GM12864 (cell line): ENCODE data around the gene WDR89.

ENCODE experiments used
- DNase-seq: peaks from one replicate; pipeline ENCODE4 v3.0.0-alpha.2; 2011; ENCODE audit warnings: low read depth
- H3K4me3 ChIP-seq: 2 replicates; pipeline ENCODE4 v1.5.1; 2011; ENCODE audit warnings: mild to moderate bottlenecking, low read depth, low read length, control low read depth
- TF ChIP-seq, protein P1 (sequence below): IDR thresholded peaks from 2 replicates; pipeline ENCODE4 v1.5.1; 2011; ENCODE audit warnings: low read depth, mild to moderate bottlenecking, moderate library complexity, low read length, control low read depth, inconsistent platforms; ENCODE audit errors: missing control alignments

The WDR89 gene, protein sequence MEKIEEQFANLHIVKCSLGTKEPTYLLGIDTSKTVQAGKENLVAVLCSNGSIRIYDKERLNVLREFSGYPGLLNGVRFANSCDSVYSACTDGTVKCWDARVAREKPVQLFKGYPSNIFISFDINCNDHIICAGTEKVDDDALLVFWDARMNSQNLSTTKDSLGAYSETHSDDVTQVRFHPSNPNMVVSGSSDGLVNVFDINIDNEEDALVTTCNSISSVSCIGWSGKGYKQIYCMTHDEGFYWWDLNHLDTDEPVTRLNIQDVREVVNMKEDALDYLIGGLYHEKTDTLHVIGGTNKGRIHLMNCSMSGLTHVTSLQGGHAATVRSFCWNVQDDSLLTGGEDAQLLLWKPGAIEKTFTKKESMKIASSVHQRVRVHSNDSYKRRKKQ

DNA sequence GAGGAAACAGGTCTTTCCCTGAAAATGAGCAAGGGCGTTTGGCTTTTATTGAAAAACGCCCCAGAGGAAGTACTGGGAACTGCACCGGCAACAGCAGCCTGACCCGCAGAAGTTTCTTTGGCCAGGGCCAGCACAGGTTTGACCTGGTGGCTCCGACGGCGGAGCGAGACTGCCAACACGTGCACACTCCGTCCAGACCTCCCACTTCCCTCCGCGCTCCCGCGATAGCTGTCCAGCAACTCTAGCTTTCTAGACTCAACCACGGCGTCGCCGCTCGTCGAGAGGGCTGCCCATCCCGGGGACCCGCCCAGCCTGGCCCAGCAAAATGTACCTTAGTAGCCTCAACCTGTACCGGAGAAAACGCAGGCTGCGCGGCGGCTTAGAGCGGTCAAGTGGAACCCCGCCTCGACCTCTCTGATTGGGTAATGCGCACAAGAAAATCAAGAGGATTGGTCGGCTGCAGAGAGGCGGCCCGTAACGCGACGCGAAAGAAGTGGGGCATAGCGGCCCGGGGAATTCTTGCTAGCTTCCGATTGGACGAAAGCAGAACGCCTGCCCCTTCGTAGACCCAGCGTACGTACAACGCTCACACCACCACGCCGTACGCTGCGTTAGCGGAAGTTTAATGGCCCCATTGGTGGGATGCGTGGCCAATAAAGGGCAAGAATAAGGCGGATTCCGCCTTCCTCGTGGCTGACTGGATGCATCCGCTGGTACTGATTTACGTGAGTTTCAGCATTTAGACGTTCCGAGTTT, at the start of gene WDR89:
Gene WDR89 (minus strand): TSS at position 399 of the 756 bp plus-strand sequence. CDS start 41,929 bp downstream, outside the sequence.
- peak within 1 kb of the TSS; percentile 72 for H3K4me3 ChIP-seq
- peak; percentile 99 for DNase-seq
- TF ChIP-seq, protein P1, sequence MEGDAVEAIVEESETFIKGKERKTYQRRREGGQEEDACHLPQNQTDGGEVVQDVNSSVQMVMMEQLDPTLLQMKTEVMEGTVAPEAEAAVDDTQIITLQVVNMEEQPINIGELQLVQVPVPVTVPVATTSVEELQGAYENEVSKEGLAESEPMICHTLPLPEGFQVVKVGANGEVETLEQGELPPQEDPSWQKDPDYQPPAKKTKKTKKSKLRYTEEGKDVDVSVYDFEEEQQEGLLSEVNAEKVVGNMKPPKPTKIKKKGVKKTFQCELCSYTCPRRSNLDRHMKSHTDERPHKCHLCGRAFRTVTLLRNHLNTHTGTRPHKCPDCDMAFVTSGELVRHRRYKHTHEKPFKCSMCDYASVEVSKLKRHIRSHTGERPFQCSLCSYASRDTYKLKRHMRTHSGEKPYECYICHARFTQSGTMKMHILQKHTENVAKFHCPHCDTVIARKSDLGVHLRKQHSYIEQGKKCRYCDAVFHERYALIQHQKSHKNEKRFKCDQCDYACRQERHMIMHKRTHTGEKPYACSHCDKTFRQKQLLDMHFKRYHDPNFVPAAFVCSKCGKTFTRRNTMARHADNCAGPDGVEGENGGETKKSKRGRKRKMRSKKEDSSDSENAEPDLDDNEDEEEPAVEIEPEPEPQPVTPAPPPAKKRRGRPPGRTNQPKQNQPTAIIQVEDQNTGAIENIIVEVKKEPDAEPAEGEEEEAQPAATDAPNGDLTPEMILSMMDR = peak; percentile 93

DNA sequence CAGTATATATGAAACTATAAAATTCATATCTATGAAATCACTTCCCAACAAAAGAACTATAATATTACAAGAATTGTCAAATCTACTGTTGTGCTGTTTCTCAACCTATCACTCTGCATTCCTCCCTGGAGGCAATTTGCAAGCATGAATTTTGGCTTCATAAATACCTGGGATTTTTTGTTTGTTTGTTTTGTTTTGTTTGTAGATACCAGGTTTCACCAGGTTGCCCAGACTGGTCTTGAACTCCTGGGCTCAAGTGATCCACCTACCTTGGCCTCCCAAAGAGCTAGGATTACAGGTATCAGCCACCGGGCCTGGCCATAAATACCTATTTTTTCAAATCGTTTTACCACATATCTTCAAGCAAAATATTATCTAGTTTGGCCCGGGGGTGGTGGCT, 47.5 kb upstream of the WDR89 start:
- no peak for DNase-seq
- H3K4me3 ChIP-seq = no peak overlapping the region
- TF ChIP-seq, protein P1 = no peak

DNA sequence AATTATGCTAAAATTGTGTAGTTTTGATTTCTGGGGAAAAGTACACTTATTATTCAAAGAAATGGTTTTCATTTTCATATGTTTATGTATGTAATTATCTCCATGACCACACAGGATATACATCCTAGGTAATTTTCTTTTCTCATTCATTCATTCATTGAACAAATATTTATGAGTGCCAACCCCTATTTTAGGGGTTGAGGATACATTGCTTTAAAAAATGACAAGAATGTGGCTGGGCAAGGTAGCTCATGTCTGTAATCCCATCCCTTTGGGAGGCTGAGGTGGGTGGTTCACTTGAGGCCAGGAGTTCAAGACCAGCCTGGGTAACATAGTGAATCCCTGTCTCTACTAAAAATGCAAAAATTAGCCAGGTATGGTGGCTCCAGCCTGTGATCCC, 45.3 kb upstream of the WDR89 start:
- no peak overlapping the region for H3K4me3 ChIP-seq
- TF ChIP-seq, protein P1 = no peak
- DNase-seq = no peak

DNA sequence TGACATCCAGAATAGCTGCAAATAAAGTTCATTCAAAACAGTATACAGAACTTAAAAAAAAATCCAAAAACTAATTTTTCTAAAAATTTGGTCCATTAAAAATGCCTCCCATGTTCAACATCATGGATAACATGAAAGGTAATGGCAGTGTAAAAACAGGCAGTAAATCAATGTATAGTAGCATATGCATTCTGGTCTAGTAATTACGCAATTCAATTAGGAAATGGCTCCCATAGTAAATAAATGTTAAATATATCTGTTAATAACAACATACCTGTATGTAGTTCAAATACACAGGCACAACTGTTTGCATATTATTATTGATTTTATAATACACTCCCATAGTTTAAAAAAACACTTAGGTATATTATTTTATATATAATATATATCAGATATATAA, 43.7 kb upstream of the WDR89 start:
- TF ChIP-seq, protein P1 = no peak
- no peak for DNase-seq
- no peak overlapping the region for H3K4me3 ChIP-seq

DNA sequence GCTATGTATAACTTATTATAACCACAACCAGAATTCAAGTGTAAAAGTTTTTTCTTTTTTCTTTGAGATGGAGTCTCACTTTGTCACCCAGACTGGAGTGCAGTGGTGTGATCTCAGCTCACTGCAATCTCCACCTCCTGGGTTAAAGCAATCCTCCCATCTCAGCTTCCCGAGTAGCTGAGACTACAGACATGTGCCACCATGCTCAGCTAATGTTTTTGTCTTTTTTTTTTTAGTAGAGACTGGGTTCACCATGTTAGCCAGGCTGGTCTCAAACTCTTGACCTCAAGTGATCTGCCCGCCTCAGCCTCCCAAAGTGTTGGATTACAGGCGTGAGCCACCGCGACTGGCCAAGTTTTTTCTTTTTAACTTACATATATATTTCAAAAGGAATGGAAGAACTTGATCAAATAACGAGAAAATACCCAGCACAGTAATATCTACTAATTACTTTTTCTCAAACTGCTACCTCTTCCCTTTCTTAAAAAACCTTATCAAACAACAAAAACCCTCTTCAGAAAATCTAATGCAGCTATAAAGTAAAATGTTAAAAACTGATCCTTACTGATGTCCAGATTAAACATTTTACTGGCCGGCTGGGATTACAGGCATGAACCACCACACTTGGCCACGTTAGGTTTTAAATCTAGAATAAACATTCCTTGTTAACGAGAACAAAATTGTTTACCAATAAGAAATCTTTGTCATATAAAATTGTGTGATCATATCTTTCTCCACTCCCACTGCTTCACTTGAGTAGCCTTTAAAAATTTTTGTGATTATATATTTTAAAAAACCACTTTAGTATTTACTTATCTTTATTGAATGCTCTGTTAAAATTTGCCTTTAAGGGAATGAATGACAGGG, 41.3 kb upstream of the WDR89 start:
- TF ChIP-seq, protein P1 = no peak
- no peak for DNase-seq
- H3K4me3 ChIP-seq = no peak overlapping the region

DNA sequence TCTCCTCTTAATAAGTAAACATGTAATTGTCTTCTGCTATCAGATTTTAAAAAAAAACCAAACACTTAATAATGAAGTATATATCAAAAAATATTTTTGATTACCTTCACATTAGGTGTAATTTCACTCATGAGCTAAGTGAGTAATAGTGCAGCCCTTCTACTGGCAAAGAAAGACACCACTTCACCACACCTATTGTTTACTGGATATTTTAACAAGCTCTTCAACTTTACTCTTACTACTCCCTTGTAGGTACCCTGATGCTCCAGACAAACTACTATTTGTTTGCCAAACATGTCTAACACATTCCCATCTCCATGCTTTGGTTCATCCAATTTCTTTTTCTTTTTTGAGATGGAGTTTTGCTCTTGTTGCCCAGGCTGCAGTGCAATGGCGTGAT, 36.9 kb upstream of the WDR89 start:
- DNase-seq = no peak
- TF ChIP-seq, protein P1 = no peak
- no peak overlapping the region for H3K4me3 ChIP-seq
